HS-5 (cell line): ENCODE data around the gene ZER1.
"Not testable (repeated sequence)": the region's sequence is repeated elsewhere in the genome, so short reads cannot be mapped to it uniquely, and the experiment has no call there.

ENCODE experiments used
- DNase-seq: peaks from one replicate; pipeline ENCODE4 v3.0.0-alpha.2; 2012; ENCODE audit warnings: low read depth

ZER1 gene

GRCh38 chr9:128771745-128772519 is at the start of gene ZER1:
ZER1 (minus strand) TSS chr9:128771927; CDS start chr9:128755565, 16,362 bp downstream.
- DNase-seq, result no peak

- no peak for DNase-seq
Measured at GRCh38 chr9:128820665-128821583, 49.2 kb upstream of the ZER1 start.

- DNase-seq, result no peak
Measured at GRCh38 chr9:128819716-128820664, 48.3 kb upstream of the ZER1 start.

- DNase-seq, result no peak
Measured at GRCh38 chr9:128818839-128819715, 47.4 kb upstream of the ZER1 start.

GRCh38 chr9:128818099-128818838 is 46.5 kb upstream of the ZER1 start, which contains the start of gene ENDOG:
ENDOG (plus strand) TSS chr9:128818500; CDS start chr9:128818685, 185 bp downstream.
- peak; percentile 88 for DNase-seq

- no peak for DNase-seq
Measured at GRCh38 chr9:128810873-128811272, 39.1 kb upstream of the ZER1 start.

GRCh38 chr9:128809831-128810230 is 38.1 kb upstream of the ZER1 start:
- DNase-seq, result no peak

- no peak for DNase-seq
Measured at GRCh38 chr9:128809036-128809599, 37.4 kb upstream of the ZER1 start.

- DNase-seq, result no peak
Measured at GRCh38 chr9:128808543-128808942, 36.8 kb upstream of the ZER1 start.

- DNase-seq, result no peak
Measured at GRCh38 chr9:128807827-128808226, 36.1 kb upstream of the ZER1 start.

GRCh38 chr9:128805661-128806060 is 33.9 kb upstream of the ZER1 start:
- no peak for DNase-seq

- DNase-seq, result no peak
Measured at GRCh38 chr9:128802482-128802881, 30.8 kb upstream of the ZER1 start.

- no peak for DNase-seq
Measured at GRCh38 chr9:128800061-128800460, 28.3 kb upstream of the ZER1 start.

- DNase-seq, result no peak
Measured at GRCh38 chr9:128798896-128799295, 27.2 kb upstream of the ZER1 start.

- DNase-seq, result not testable (repeated sequence)
Measured at GRCh38 chr9:128794961-128795360, 23.2 kb upstream of the ZER1 start.

- no peak for DNase-seq
Measured at GRCh38 chr9:128792978-128793686, 21.4 kb upstream of the ZER1 start.

- DNase-seq, result no peak
Measured at GRCh38 chr9:128792134-128792533, 20.4 kb upstream of the ZER1 start.

GRCh38 chr9:128790536-128790935 is 18.8 kb upstream of the ZER1 start:
- no peak for DNase-seq

GRCh38 chr9:128788445-128788844 is 16.7 kb upstream of the ZER1 start:
- no peak for DNase-seq
